Immature natural killer cell (primary cell): ENCODE data around the gene CNIH4. TPM values are rescaled to one million over a fixed set of nuclear protein-coding genes. Genes with fewer than 3 reads are reported as not detected.
"Not testable (repeated sequence)": the region's sequence is repeated elsewhere in the genome, so short reads cannot be mapped to it uniquely, and the experiment has no call there.

Source experiments
- DNase-seq, 3 donors: peaks; one replicate each; pipeline ENCODE4 v3.0.0; 2022; ENCODE audit warnings: mixed read lengths in 1 of 3
- H3K27ac Mint-ChIP-seq, 6 donors: one replicate each; pipeline ENCODE4 v1.8.0; 2020; ENCODE audit warnings: mixed read lengths in 6 of 6, mild to moderate bottlenecking in 5 of 6, inconsistent platforms in 4 of 6, moderate library complexity in 3 of 6
- H3K27me3 Mint-ChIP-seq, 3 donors: one replicate each; pipeline ENCODE4 v1.8.0; 2020 to 2021; ENCODE audit warnings: low read depth in 3 of 3, mild to moderate bottlenecking in 3 of 3, mixed read lengths in 3 of 3, moderate library complexity in 3 of 3, inconsistent platforms in 1 of 3
- H3K36me3 Mint-ChIP-seq, 3 donors: one replicate each; pipeline ENCODE4 v1.8.0; 2020; ENCODE audit warnings: mixed read lengths in 3 of 3, inconsistent platforms in 2 of 3, mild to moderate bottlenecking in 2 of 3
- H3K4me1 Mint-ChIP-seq, 2 donors: one replicate each; pipeline ENCODE4 v1.8.0; 2020; ENCODE audit warnings: inconsistent platforms in 2 of 2, mild to moderate bottlenecking in 2 of 2, mixed read lengths in 2 of 2, moderate library complexity in 1 of 2
- H3K4me3 Mint-ChIP-seq, 5 donors: one replicate each; pipeline ENCODE4 v1.8.0; 2020; ENCODE audit warnings: mild to moderate bottlenecking in 5 of 5, mixed read lengths in 5 of 5, inconsistent platforms in 3 of 5, moderate library complexity in 3 of 5
- H3K9me3 Mint-ChIP-seq, 6 donors: one replicate each; pipeline ENCODE4 v1.8.0; 2020; ENCODE audit warnings: mild to moderate bottlenecking in 6 of 6, mixed read lengths in 6 of 6, inconsistent platforms in 4 of 6, moderate library complexity in 3 of 6
- polyA plus RNA-seq, 3 donors: library from polyadenylated mRNA; unstranded; fragments of 300-500 nt; fragmentation: Illumina TruSeq; gene quantifications; one replicate each; pipeline ENCODE4 v1.2.3, GENCODE V29; 2021

The CNIH4 gene
- polyA plus RNA-seq, 3 donors from 2014 or later = 36.4 to 51.2 (median 49.1) TPM

- Mint-ChIP-seq H3K4me3 (no peak overlapping the region), H3K27me3 (no peaks in the 10 kb centered on the region), H3K4me1 (peaks cover 8 to 29% of the 10 kb centered on the region in 2 donors), H3K27ac (peak overlapping the region in 4 of 6 donors; percentile 34 to 64 (median 58)), H3K9me3 (no peaks in the 10 kb centered on the region), H3K36me3 (peaks cover 46 to 65% (median 47%) of the 10 kb centered on the region in 3 donors)
- DNase-seq = no peak
Measured at GRCh38 chr1:224392411-224393249, 36.0 kb downstream of the CNIH4 start.

DNA sequence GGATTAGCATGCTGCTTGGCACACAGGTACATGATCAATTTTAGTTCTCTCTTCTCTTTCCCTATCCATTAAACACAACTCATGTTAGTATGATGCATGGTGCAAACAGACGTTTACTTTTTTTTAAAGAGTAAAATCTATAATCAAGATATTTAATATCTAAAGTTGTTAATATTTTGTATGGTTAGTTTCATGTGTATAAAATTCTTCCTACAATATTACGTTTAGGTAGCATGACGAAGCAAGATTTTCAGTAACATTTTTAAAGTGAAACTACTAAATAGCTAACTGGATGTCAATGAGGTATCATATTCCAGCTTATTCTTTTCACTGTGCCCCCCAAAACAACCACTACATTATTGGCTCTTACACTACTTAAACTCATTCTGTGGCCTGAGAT, 36.6 kb downstream of the CNIH4 start:
- no peaks in the 10 kb centered on the region for H3K9me3 Mint-ChIP-seq

DNA sequence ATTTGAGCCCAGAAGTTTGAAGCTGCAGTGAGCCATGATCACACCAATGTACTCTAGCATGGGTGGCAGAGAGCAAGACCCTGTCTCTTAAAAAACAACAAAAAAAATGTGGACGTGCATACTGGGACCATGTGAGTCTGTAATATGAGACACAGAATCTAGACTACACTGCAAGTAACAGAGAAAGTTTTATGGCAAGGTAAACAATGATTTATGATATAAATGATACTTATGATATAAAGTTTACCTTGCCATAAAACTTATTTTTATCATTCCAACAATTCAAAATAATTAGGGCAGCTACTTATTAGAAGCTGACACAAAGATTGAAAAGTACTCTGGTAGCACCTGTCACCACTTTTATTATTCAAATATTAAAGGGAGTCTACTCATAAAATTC, 43.2 kb downstream of the CNIH4 start:
- H3K27ac Mint-ChIP-seq = peak overlapping the region in 2 of 6 donors; percentile 14 to 53
- peaks cover 2 to 56% of the 10 kb centered on the region in 2 donors for H3K4me1 Mint-ChIP-seq
- H3K27me3 Mint-ChIP-seq = no peaks in the 10 kb centered on the region
- H3K9me3 Mint-ChIP-seq = no peaks in the 10 kb centered on the region
- H3K36me3 Mint-ChIP-seq = peaks cover 34 to 55% (median 42%) of the 10 kb centered on the region in 3 donors
- H3K4me3 Mint-ChIP-seq = no peak overlapping the region
- DNase-seq = no peak

More for the DNA sequence above, 36.6 kb downstream of the CNIH4 start:
- Mint-ChIP-seq H3K4me3 (no peak overlapping the region), H3K27me3 (no peaks in the 10 kb centered on the region), H3K27ac (peak overlapping the region in 3 of 6 donors; percentile 53 to 64 (median 64)), H3K4me1 (peaks cover 7 to 34% of the 10 kb centered on the region in 2 donors), H3K36me3 (peaks cover 47 to 67% (median 51%) of the 10 kb centered on the region in 3 donors)
- DNase-seq = no peak

GRCh38 chr1:224402472-224403036, 45.9 kb downstream of the CNIH4 start:
- H3K27me3 Mint-ChIP-seq = no peaks in the 10 kb centered on the region
- H3K9me3 Mint-ChIP-seq = no peaks in the 10 kb centered on the region
- peaks cover 22 to 55% (median 42%) of the 10 kb centered on the region in 3 donors for H3K36me3 Mint-ChIP-seq
- H3K4me1 Mint-ChIP-seq = peaks cover 7 to 70% of the 10 kb centered on the region in 2 donors
- peak overlapping the region in 1 of 6 donors; percentile 48 for H3K27ac Mint-ChIP-seq
- H3K4me3 Mint-ChIP-seq = no peak overlapping the region
- no peak for DNase-seq

- peak overlapping the region in 3 of 6 donors; percentile 7 to 78 (median 74) for H3K27ac Mint-ChIP-seq
Measured at GRCh38 chr1:224404916-224405603, 48.4 kb downstream of the CNIH4 start.

DNA sequence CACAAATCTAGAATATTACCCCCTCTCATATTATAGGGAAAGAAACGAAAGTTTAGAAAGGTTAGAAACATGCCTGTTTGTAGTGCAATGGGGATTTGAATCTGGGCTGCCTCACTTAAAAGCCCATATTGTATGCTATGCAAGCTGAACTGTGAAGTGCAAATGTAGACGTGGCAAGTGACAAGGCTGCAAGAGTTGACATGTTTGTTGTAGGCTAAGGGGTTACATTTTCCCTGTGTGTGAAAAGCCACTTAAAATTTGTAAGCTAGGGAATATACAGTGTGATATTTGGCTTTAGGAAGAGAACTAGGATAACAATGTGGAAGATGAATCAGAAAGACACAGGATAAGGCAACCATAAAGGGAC, 48.9 kb downstream of the CNIH4 start:
- peaks cover 6 to 40% (median 29%) of the 10 kb centered on the region in 3 donors for H3K36me3 Mint-ChIP-seq
- H3K9me3 Mint-ChIP-seq = no peaks in the 10 kb centered on the region

More at GRCh38 chr1:224404916-224405603, 48.4 kb downstream of the CNIH4 start:
- H3K4me1 Mint-ChIP-seq = peaks cover 8 to 55% of the 10 kb centered on the region in 2 donors
- H3K27me3 Mint-ChIP-seq = no peaks in the 10 kb centered on the region
- no peak for DNase-seq
- H3K4me3 Mint-ChIP-seq = no peak overlapping the region
- peaks cover 6 to 40% (median 29%) of the 10 kb centered on the region in 3 donors for H3K36me3 Mint-ChIP-seq
- no peaks in the 10 kb centered on the region for H3K9me3 Mint-ChIP-seq

GRCh38 chr1:224406216-224406615, 49.5 kb downstream of the CNIH4 start:
- H3K9me3 Mint-ChIP-seq = no peaks in the 10 kb centered on the region
- H3K36me3 Mint-ChIP-seq = peaks cover 6 to 34% (median 29%) of the 10 kb centered on the region in 3 donors
- peak overlapping the region in 4 of 6 donors; percentile 25 to 67 (median 43) for H3K27ac Mint-ChIP-seq
- H3K27me3 Mint-ChIP-seq = no peaks in the 10 kb centered on the region
- H3K4me1 Mint-ChIP-seq = peaks cover 8 to 52% of the 10 kb centered on the region in 2 donors
- H3K4me3 Mint-ChIP-seq = no peak overlapping the region
- DNase-seq = no peak

More for the DNA sequence above, 48.9 kb downstream of the CNIH4 start:
- no peak for DNase-seq
- H3K4me3 Mint-ChIP-seq = no peak overlapping the region
- H3K4me1 Mint-ChIP-seq = peaks cover 8 to 55% of the 10 kb centered on the region in 2 donors
- peak overlapping the region in 4 of 6 donors; percentile 3 to 67 (median 52) for H3K27ac Mint-ChIP-seq
- H3K27me3 Mint-ChIP-seq = no peaks in the 10 kb centered on the region

DNA sequence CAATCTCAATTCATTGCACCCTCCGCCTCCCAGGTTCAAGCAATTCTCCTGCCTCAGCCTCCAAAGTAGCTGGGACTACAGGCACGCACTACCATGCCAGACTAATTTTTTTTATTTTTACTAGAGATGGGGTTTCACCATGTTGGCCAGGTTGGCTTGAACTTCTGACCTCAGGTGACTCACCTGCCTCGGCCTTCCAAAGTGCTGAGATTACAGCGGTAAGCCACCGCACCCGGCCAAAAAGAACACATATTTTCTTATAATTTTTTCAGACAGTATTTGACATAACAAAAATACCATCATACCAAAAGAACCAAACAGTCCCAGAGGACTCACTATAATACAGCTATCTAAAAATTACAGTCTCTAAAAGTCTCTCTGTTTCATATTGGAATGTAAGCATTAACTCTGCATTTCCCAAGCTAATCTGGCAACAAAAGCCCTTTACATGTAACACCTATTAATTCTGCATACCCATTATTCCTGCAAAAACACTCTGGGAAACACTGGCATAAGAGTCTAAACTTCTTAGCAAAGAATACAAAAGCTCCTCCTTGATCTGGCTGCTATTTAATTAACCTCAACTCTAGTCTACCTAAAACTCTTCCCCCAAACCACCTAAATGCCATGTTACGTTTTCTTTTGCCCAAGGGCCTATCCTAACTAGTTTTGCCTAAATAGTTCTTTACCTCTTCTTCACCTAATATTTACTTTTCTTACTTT, 51.1 kb downstream of the CNIH4 start:
- peaks cover 6 to 35% (median 23%) of the 10 kb centered on the region in 3 donors for H3K36me3 Mint-ChIP-seq
- DNase-seq = no peak
- peak overlapping the region in 3 of 6 donors; percentile 27 to 56 (median 33) for H3K27ac Mint-ChIP-seq

GRCh38 chr1:224408294-224408590, 51.6 kb downstream of the CNIH4 start:
- Mint-ChIP-seq H3K4me3 (no peak overlapping the region), H3K4me1 (peaks cover 22 to 57% of the 10 kb centered on the region in 2 donors), H3K36me3 (peaks cover 6 to 38% (median 23%) of the 10 kb centered on the region in 3 donors), H3K9me3 (no peaks in the 10 kb centered on the region), H3K27me3 (no peaks in the 10 kb centered on the region), H3K27ac (peak overlapping the region in 2 of 6 donors; percentile 33 to 56)
- no peak for DNase-seq

More for the DNA sequence above, 51.1 kb downstream of the CNIH4 start:
- H3K4me1 Mint-ChIP-seq = peaks cover 19 to 53% of the 10 kb centered on the region in 2 donors
- H3K9me3 Mint-ChIP-seq = no peaks in the 10 kb centered on the region
- no peaks in the 10 kb centered on the region for H3K27me3 Mint-ChIP-seq
- H3K4me3 Mint-ChIP-seq = no peak overlapping the region

- peaks cover 14 to 35% (median 24%) of the 10 kb centered on the region in 3 donors for H3K36me3 Mint-ChIP-seq
Measured at GRCh38 chr1:224411766-224412165, 55.1 kb downstream of the CNIH4 start.

GRCh38 chr1:224420106-224420505, 63.4 kb downstream of the CNIH4 start:
- Mint-ChIP-seq H3K36me3 (peaks cover 28 to 79% (median 44%) of the 10 kb centered on the region in 3 donors), H3K9me3 (no peaks in the 10 kb centered on the region), H3K27ac (peak overlapping the region; percentile 1 to 57 (median 32)), H3K4me3 (no peak overlapping the region), H3K4me1 (peaks cover 22 to 58% of the 10 kb centered on the region in 2 donors), H3K27me3 (peaks cover 0 to 1% (median 0%) of the 10 kb centered on the region in 3 donors)
- DNase-seq = no peak

More at GRCh38 chr1:224411766-224412165, 55.1 kb downstream of the CNIH4 start:
- H3K27me3 Mint-ChIP-seq = no peaks in the 10 kb centered on the region
- H3K27ac Mint-ChIP-seq = peak overlapping the region; percentile 68 to 88 (median 78)
- no peak for DNase-seq
- H3K9me3 Mint-ChIP-seq = no peaks in the 10 kb centered on the region
- peaks cover 28 to 52% of the 10 kb centered on the region in 2 donors for H3K4me1 Mint-ChIP-seq
- peak overlapping the region in 2 of 5 donors; percentile 38 to 39 for H3K4me3 Mint-ChIP-seq

- peaks cover 8 to 43% (median 32%) of the 10 kb centered on the region in 3 donors for H3K36me3 Mint-ChIP-seq
- no peaks in the 10 kb centered on the region for H3K9me3 Mint-ChIP-seq
Measured at GRCh38 chr1:224425279-224425884, 68.7 kb downstream of the CNIH4 start.

DNA sequence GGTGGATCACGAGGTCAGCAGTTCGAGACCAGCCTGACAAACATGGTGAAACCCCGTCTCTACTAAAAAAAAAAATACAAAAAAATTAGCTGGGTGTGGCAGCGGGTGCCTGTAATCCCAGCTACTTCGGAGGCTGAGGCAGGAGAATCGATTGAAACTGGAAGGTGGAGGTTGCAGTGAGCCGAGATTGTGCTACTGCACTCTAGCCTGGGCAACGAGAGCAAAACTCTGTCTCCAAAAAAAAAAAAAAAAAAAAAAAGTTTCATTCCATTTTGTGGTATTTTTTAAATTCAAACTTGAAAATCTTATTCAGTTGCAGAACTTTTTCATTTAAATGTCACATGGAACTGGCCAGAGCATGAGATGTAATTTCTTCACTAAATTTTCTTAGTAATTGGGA, 70.2 kb downstream of the CNIH4 start:
- H3K36me3 Mint-ChIP-seq = peaks cover 7 to 34% (median 29%) of the 10 kb centered on the region in 3 donors
- H3K27ac Mint-ChIP-seq = not testable (repeated sequence)

More at GRCh38 chr1:224425279-224425884, 68.7 kb downstream of the CNIH4 start:
- H3K27me3 Mint-ChIP-seq = peaks cover 0 to 5% (median 4%) of the 10 kb centered on the region in 3 donors
- DNase-seq = no peak
- peak overlapping the region; percentile 17 to 74 (median 55) for H3K27ac Mint-ChIP-seq
- peaks cover 46 to 78% of the 10 kb centered on the region in 2 donors for H3K4me1 Mint-ChIP-seq
- H3K4me3 Mint-ChIP-seq = no peak overlapping the region

More for the DNA sequence above, 70.2 kb downstream of the CNIH4 start:
- H3K9me3 Mint-ChIP-seq, DNase-seq, H3K4me3 Mint-ChIP-seq, H3K27me3 Mint-ChIP-seq: not testable (repeated sequence)
- peaks cover 57 to 89% of the 10 kb centered on the region in 2 donors for H3K4me1 Mint-ChIP-seq
